Measurements from ENCODE around the gene GPC5. TPM values are rescaled to one million over a fixed set of nuclear protein-coding genes. Genes with fewer than 3 reads are reported as not detected.
"Not testable (repeated sequence)": the region's sequence is repeated elsewhere in the genome, so short reads cannot be mapped to it uniquely, and the experiment has no call there.

The GPC5 gene
- total RNA-seq, 4 donors from 2014 or later, result 0.74 to 1.1 TPM; not detected in 2

DNA sequence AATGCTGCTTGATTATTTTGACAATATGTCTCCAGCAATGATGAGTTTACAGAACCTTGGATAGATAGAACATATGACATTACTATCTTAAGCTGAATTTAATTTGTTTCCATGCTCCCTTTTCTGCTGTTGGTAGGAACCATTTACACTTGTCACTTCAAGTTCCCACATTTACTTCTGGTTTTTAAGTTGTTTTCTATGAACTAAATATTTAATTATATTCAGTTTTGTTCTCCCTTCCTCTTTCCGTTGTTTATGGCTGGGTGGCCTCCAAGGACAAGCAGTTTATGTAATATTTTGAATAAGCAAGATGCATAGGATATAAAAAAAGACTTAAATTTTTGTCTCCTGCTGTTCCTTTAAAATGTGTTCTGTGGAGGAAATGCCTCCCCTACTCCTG, 860.6 kb downstream of the GPC5 start:
- no peak for ATAC-seq (ENCODE audit: low FRiP score)
- TF ChIP-seq, protein P1, sequence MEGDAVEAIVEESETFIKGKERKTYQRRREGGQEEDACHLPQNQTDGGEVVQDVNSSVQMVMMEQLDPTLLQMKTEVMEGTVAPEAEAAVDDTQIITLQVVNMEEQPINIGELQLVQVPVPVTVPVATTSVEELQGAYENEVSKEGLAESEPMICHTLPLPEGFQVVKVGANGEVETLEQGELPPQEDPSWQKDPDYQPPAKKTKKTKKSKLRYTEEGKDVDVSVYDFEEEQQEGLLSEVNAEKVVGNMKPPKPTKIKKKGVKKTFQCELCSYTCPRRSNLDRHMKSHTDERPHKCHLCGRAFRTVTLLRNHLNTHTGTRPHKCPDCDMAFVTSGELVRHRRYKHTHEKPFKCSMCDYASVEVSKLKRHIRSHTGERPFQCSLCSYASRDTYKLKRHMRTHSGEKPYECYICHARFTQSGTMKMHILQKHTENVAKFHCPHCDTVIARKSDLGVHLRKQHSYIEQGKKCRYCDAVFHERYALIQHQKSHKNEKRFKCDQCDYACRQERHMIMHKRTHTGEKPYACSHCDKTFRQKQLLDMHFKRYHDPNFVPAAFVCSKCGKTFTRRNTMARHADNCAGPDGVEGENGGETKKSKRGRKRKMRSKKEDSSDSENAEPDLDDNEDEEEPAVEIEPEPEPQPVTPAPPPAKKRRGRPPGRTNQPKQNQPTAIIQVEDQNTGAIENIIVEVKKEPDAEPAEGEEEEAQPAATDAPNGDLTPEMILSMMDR (IDR thresholded peaks at IDR 0.05), result no peak

DNA sequence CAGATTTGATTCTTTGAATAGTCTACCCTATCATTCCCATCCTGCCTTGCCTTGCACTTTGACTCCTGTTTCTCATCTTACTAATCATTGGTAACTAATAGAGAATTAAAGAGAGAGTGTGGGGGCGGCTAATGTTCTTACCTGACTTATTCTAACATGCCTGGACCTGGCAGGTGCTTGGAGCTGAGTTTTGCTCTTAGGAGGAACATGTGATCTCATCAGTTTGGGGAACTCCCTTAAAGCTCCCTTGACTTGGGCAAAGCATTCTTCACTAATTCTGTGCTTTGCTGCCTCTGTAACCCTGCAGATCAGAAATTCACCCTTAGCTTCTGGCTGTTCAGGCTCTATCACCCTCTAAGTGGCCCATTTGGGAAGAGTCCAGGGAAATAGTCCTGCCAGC, 861.1 kb downstream of the GPC5 start:
- TF ChIP-seq, protein P1 (IDR thresholded peaks at IDR 0.05), result no peak
- no peak for DNase-seq (ENCODE audit: low spot score)
- no peak for ATAC-seq (ENCODE audit: low FRiP score)

More for the DNA sequence above, 860.6 kb downstream of the GPC5 start:
- DNase-seq (ENCODE audit: low spot score), result no peak

DNA sequence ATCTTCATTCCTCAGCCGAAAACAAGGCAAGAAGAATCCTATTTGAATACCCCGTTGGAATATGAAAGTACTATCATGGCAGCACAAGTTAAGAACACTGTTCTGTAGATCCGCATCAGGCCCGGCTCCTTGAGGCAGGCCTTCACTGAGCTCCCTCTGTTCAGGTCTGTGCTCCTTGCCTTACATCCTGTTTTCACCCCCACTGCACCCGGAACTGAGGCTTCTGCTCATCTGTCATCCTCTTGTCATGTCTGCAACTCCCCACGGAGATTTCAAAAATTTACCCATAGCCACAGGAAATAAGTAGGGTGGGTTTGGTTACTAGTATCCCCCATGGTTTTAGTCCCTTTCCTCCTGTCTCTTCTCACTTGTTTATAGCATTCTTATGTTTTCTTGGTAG, 861.9 kb downstream of the GPC5 start:
- TF ChIP-seq, protein P1 (IDR thresholded peaks at IDR 0.05), result no peak
- DNase-seq (ENCODE audit: low spot score) (no peak), ATAC-seq (ENCODE audit: low FRiP score) (no peak)

GRCh38 chr13:92262100-92262788, 863.8 kb downstream of the GPC5 start:
- DNase-seq (ENCODE audit: low spot score) (no peak), ATAC-seq (ENCODE audit: low FRiP score) (no peak)

GRCh38 chr13:92265408-92265807, 867.0 kb downstream of the GPC5 start:
- TF ChIP-seq, protein P1 (IDR thresholded peaks at IDR 0.05), result no peak
- DNase-seq (ENCODE audit: low spot score) (no peak), ATAC-seq (ENCODE audit: low FRiP score) (no peak)

More at GRCh38 chr13:92262100-92262788, 863.8 kb downstream of the GPC5 start:
- TF ChIP-seq, protein P1 (IDR thresholded peaks at IDR 0.05), result no peak

DNA sequence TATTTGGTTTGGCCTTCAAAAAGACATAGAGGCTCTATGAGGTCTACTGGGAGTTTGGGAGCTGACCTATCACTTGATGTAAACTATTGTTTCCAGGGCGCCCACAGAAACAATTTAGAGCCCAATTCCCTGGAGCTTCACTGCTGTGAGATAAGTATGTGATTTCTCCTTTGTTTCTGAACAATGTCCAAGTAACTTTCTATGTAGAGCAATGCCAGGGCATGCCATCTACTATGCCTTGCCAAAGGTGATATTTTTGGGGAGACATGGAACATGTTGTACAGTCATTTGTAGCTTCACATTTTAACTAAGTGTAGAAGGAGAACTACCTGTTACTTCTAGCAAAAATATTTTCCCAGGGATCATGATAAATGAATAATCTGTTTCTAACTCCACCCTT, 872.6 kb downstream of the GPC5 start:
- ATAC-seq (ENCODE audit: low FRiP score) (no peak), DNase-seq (ENCODE audit: low spot score) (no peak)
- TF ChIP-seq, protein P1 (IDR thresholded peaks at IDR 0.05), result no peak

DNA sequence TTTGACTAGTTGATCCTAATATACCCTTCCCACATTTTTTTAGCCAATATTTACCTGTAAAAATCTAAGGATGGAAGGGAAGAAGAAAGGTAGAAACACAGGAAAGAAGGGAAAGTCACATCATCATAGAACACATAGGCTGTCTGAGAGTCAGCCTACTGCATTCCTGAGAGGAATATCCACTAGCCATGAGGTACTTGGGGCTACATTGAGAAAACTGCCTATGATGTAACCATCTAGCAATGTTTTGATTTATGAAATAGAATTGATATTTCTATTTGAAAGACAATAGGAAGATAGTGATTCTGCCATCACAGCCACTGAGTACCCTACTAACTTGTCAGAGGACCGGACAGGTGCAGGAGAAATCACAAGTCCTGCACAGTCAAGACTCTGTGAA, 873.8 kb downstream of the GPC5 start:
- TF ChIP-seq, protein P1 (IDR thresholded peaks at IDR 0.05), result no peak
- no peak for DNase-seq (ENCODE audit: low spot score)
- no peak for ATAC-seq (ENCODE audit: low FRiP score)

GRCh38 chr13:92280986-92281385, 882.6 kb downstream of the GPC5 start:
- ATAC-seq (ENCODE audit: low FRiP score); DNase-seq (ENCODE audit: low spot score): not testable (repeated sequence)

DNA sequence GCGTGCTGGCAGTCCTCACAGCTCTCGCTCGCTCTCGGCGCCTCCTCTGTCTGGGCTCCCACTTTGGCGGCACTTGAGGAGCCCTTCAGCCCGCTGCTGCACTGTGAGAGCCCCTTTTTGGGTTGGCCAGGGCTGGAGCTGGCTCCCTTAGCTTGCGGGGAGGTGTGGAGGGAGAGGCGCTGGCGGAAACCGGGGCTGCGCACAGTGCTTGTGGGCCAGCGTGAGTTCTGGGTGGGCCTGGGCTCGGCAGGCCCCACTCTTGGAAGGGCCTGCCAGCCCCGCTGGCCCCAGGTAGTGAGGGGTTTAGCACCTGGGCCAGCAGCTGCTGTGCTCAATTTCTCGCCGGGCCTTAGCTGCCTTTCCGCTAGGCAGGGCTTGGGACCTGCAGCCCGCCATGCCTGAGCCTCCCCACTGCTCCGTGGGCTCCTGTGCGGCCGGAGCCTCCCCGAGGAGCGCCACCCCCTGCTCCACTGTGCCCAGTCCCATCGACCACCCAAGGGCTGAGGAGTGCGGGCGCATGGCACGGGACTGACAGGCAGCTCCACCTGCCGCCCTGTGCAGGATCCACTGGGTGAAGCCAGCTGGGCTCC, 892.4 kb downstream of the GPC5 start:
- not testable (repeated sequence) for DNase-seq (ENCODE audit: low spot score); ATAC-seq (ENCODE audit: low FRiP score)

DNA sequence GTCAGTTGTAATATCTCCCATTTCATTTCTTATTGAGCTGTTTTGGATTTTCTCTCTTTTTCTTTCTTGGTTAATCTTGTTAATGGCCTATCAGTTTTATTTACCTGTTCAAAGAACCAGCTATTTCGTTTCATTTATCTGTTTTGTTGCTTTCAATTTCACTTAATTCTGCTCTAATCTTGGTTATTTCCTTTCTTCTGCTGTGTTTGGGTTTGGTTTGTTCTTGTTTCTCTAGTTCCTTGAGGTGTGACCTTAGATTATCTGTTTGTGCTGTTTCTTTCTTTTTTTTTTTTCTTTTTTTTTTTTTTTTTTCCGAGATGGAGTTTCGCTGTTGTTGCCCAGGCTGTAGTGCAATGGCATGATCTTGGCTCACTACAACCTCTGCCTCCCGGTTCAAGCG, 896.1 kb downstream of the GPC5 start:
- not testable (repeated sequence) for DNase-seq (ENCODE audit: low spot score); ATAC-seq (ENCODE audit: low FRiP score)
